ENCODE measurements around the gene CCSER1. TPM values are rescaled to one million over a fixed set of nuclear protein-coding genes. Genes with fewer than 3 reads are reported as not detected.

Gene CCSER1
- total and polyA plus RNA-seq, 7 donors, result 0.06 to 2.5 (median 0.30) TPM

DNA sequence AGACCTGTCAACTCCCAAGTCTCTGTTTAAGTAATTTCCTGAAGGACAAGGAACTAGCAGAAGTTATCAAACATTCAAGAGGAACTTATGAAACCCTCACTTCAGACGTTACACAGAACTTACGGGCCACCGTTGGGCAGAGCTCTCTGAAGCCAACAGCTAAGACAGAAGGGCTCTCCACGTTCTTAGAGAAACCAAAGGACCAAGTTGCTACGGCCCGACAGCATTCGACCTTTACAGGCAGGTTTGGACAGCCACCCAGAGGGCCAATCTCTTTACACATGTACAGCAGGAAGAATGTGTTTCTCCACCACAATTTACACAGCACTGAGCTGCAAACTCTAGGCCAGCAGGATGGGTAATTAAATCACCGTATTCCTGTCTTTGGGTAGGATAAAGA, 1471.5 kb downstream of the CCSER1 start:
- H3K27ac ChIP-seq, result no peak overlapping the region
- whole genome bisulfite sequencing, 3 donors, result 81 to 86% (median 85%) methylated on average over 8 of the region's 8 CpGs
- no peaks in the 10 kb centered on the region for H3K4me1 ChIP-seq
- H3K27me3 ChIP-seq (ENCODE audit: insufficient read depth in 3 of 3, low read length in 2 of 3), result peaks cover 0 to 2% (median 0%) of the 10 kb centered on the region in 3 donors
- no peak for DNase-seq
- no peaks in the 10 kb centered on the region for H3K36me3 ChIP-seq (ENCODE audit: insufficient read depth in 1 of 2, low read depth in 1 of 2)
- no peak overlapping the region for H3K4me3 ChIP-seq
- intact Hi-C loops (cut with DNase I), result no loop called here
- H3K9me3 ChIP-seq, result no peaks in the 10 kb centered on the region
- ATAC-seq, result no peak
- TF ChIP-seq, protein P1, sequence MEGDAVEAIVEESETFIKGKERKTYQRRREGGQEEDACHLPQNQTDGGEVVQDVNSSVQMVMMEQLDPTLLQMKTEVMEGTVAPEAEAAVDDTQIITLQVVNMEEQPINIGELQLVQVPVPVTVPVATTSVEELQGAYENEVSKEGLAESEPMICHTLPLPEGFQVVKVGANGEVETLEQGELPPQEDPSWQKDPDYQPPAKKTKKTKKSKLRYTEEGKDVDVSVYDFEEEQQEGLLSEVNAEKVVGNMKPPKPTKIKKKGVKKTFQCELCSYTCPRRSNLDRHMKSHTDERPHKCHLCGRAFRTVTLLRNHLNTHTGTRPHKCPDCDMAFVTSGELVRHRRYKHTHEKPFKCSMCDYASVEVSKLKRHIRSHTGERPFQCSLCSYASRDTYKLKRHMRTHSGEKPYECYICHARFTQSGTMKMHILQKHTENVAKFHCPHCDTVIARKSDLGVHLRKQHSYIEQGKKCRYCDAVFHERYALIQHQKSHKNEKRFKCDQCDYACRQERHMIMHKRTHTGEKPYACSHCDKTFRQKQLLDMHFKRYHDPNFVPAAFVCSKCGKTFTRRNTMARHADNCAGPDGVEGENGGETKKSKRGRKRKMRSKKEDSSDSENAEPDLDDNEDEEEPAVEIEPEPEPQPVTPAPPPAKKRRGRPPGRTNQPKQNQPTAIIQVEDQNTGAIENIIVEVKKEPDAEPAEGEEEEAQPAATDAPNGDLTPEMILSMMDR (IDR thresholded peaks at IDR 0.05), result no peak

DNA sequence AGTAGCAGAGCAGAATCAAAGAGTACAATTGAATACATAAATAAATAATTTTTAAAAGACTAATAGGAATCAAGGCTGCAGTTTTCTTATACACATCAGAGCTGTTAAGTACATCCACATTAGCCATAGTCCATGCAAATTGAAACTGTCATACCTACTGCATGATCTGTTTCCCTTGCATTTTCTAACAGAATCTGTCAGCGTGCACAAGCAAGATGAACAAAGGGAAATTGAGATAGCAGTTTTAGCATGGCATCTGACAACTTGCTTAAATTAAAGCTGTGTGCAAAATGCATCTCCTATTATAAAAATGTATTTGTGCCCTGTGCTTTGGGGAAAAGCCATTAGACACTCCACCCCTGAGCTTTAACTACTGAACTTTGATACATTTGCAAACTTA, 1473.1 kb downstream of the CCSER1 start:
- H3K27ac ChIP-seq, result no peak overlapping the region
- H3K36me3 ChIP-seq (ENCODE audit: insufficient read depth in 1 of 2, low read depth in 1 of 2), result no peaks in the 10 kb centered on the region
- WGBS, 3 donors, result 73 to 85% (median 83%) methylated on average over 1 of the region's 1 CpG
- intact Hi-C loops (cut with DNase I), result no loop called here
- no peak for ATAC-seq
- TF ChIP-seq, protein P1 (IDR thresholded peaks at IDR 0.05), result no peak
- no peaks in the 10 kb centered on the region for H3K9me3 ChIP-seq
- H3K4me1 ChIP-seq, result no peaks in the 10 kb centered on the region
- no peak overlapping the region for H3K4me3 ChIP-seq
- no peak for DNase-seq
- peaks cover 0 to 2% (median 0%) of the 10 kb centered on the region in 3 donors for H3K27me3 ChIP-seq (ENCODE audit: insufficient read depth in 3 of 3, low read length in 2 of 3)

DNA sequence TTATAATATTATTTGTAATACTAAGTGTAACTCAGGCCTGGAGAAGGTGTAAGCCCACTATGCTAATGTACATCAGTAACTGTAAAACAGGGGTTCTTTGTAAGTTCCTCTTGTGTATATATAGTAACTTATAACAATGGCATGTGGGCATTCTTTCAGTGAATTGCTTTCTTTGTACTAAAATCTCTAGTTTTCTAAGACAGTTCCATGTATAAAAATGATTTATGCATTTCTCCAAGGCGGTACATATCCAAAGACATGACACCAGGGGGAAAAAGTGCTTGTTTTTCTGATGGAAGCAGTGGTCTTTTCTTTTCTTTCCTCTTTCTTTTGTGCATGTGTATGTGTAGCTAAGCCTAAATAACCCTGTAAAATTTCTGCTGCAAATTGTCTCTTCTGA, 1474.2 kb downstream of the CCSER1 start:
- Histone ChIP-seq H3K27ac (no peak overlapping the region), H3K4me1 (no peaks in the 10 kb centered on the region), H3K4me3 (no peak overlapping the region), H3K27me3 (ENCODE audit: insufficient read depth in 3 of 3, low read length in 2 of 3) (peaks cover 0 to 2% (median 0%) of the 10 kb centered on the region in 3 donors), H3K36me3 (ENCODE audit: insufficient read depth in 1 of 2, low read depth in 1 of 2) (no peaks in the 10 kb centered on the region), H3K9me3 (no peaks in the 10 kb centered on the region)
- intact Hi-C loops (cut with DNase I), result no loop called here
- ATAC-seq, result no peak
- DNase-seq, result no peak
- TF ChIP-seq, protein P1 (IDR thresholded peaks at IDR 0.05), result no peak
- WGBS, 3 donors, result 35 to 56% (median 44%) methylated on average over 1 of the region's 1 CpG

DNA sequence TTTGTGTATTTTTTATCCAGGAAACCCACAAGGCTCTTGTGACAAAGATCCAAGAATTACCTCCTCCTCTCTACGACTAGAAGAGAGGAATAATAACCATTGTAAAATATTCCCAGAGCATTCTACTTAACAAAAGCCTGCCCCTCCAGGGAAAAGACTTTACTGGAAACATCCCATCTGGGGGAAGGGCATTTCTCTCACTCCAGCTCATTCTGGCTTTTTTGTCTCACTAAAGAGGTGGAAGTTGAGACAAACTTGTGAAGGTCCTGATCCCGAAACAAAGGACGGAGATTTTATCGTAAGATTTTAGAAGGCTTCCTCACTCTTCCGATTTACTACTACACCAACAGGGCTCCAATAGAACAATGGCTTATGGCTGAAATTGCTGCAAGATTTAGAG, 1484.6 kb downstream of the CCSER1 start:
- Histone ChIP-seq H3K4me1 (no peaks in the 10 kb centered on the region), H3K27me3 (ENCODE audit: insufficient read depth in 3 of 3, low read length in 2 of 3) (no peaks in the 10 kb centered on the region), H3K27ac (no peak overlapping the region), H3K4me3 (no peak overlapping the region), H3K9me3 (no peaks in the 10 kb centered on the region), H3K36me3 (ENCODE audit: insufficient read depth in 1 of 2, low read depth in 1 of 2) (no peaks in the 10 kb centered on the region)
- DNase-seq (no peak), ATAC-seq (no peak)
- TF ChIP-seq, protein P1 (IDR thresholded peaks at IDR 0.05), result no peak
- intact Hi-C loops (cut with DNase I), result no loop called here
- 78 to 83% (median 80%) methylated on average over 5 of the region's 5 CpGs for WGBS, 3 donors

DNA sequence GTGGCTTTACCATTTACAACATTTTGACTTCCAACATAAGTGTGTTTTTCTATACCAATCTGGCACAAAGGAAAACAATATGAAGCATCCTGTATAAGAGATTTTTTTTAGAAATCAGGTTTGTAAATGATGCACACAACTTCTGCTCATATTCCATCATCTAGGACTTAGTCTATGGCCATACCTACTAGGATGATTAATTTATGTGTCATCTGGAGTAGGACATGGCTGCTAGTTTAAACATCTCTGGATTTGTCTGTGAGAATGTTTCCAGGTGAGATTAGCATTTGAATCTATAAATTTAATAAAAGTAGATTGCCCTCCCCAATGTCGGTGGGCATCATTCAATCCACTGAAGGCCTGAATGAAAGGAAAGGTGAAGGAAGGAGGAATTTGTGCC, 1493.8 kb downstream of the CCSER1 start:
- Histone ChIP-seq H3K36me3 (ENCODE audit: insufficient read depth in 1 of 2, low read depth in 1 of 2) (no peaks in the 10 kb centered on the region), H3K27ac (no peak overlapping the region), H3K9me3 (no peaks in the 10 kb centered on the region), H3K4me1 (no peaks in the 10 kb centered on the region), H3K4me3 (no peak overlapping the region), H3K27me3 (ENCODE audit: insufficient read depth in 3 of 3, low read length in 2 of 3) (no peaks in the 10 kb centered on the region)
- TF ChIP-seq, protein P1 (IDR thresholded peaks at IDR 0.05), result no peak
- DNase-seq (no peak), ATAC-seq (no peak)
- 94 to 100% (median 97%) methylated on average over 1 of the region's 1 CpG for WGBS, 3 donors
- intact Hi-C loops (cut with DNase I), result no loop called here
